Transverse colon (tissue), 4 donors: Measurements from ENCODE around the gene GRAP2.

ENCODE experiments used
- EP300 ChIP-seq: sonication (generic); formaldehyde crosslinking; IDR thresholded peaks from one replicate; pipeline ENCODE4 v1.6.1; 2017; ENCODE audit warnings: antibody characterized with exemption, low read depth
- POLR2A ChIP-seq: fragments of 450-650 bp; IDR thresholded peaks from one replicate; pipeline ENCODE4 v1.6.1; 2016; ENCODE audit warnings: antibody characterized with exemption, mild to moderate bottlenecking, moderate library complexity
- POLR2AphosphoS5 ChIP-seq, 3 donors: sonication (generic); formaldehyde crosslinking; IDR thresholded peaks; one replicate each; pipeline ENCODE4 v1.6.1; 2016; ENCODE audit warnings: antibody characterized with exemption in 3 of 3
- TF ChIP-seq, protein P1 (sequence below), 5 experiments: fragments of 200-600 bp in 3 of 5; fragments of 450-650 bp in 2 of 5; sonication (generic) in 3 of 5; IDR thresholded peaks; 1 replicate in 2 of 5; 2 replicates in 3 of 5; pipeline ENCODE4 v1.5.1; 2016 to 2017; ENCODE audit warnings: antibody characterized with exemption in 5 of 5, inconsistent platforms in 3 of 5, mild to moderate bottlenecking in 2 of 5, moderate library complexity in 1 of 5

DNA sequence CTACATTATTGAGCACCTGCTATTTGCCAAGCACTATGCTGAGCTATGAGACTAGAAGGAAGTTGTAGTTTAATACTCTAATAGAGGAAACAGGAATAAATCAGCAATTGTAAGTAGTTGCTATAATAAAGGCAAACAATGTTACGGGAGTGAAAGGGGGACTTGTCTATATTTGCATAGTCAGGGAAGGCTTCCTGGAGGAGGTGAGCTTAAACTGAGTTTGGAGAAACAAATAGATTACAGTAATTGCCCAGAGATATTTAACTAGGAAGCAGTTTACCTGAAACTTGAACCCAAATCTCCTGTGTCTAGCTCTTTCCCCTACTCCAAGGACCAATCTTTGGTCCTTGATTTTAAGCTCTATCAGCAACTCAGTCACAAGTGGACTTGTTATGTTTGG, 5.2 kb upstream of the GRAP2 start:
- TF ChIP-seq, protein P1, sequence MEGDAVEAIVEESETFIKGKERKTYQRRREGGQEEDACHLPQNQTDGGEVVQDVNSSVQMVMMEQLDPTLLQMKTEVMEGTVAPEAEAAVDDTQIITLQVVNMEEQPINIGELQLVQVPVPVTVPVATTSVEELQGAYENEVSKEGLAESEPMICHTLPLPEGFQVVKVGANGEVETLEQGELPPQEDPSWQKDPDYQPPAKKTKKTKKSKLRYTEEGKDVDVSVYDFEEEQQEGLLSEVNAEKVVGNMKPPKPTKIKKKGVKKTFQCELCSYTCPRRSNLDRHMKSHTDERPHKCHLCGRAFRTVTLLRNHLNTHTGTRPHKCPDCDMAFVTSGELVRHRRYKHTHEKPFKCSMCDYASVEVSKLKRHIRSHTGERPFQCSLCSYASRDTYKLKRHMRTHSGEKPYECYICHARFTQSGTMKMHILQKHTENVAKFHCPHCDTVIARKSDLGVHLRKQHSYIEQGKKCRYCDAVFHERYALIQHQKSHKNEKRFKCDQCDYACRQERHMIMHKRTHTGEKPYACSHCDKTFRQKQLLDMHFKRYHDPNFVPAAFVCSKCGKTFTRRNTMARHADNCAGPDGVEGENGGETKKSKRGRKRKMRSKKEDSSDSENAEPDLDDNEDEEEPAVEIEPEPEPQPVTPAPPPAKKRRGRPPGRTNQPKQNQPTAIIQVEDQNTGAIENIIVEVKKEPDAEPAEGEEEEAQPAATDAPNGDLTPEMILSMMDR (IDR thresholded peaks at IDR 0.05), result no peak
- TF ChIP-seq EP300 (no peak), POLR2A (no peak), POLR2AphosphoS5 (IDR thresholded peaks at IDR 0.05) (no peak)
